ENCODE data around the gene SPEG. TPM values are rescaled to one million over a fixed set of nuclear protein-coding genes. Genes with fewer than 3 reads are reported as not detected.

The SPEG gene
- total RNA-seq, 1 donor from 2014 or later, result 6.1 TPM

- Mint-ChIP-seq H3K27ac (ENCODE audit: unreplicated experiment) (peak overlapping the region; percentile 78), H3K9me3 (ENCODE audit: unreplicated experiment) (no peaks in the 10 kb centered on the region), H3K4me1 (ENCODE audit: unreplicated experiment) (peaks cover 18% of the 10 kb centered on the region), H3K4me3 (ENCODE audit: unreplicated experiment) (no peak overlapping the region), H3K27me3 (ENCODE audit: unreplicated experiment) (peaks cover 31% of the 10 kb centered on the region), H3K36me3 (ENCODE audit: low read depth, unreplicated experiment) (peaks cover 4% of the 10 kb centered on the region)
- TF ChIP-seq, protein P1, sequence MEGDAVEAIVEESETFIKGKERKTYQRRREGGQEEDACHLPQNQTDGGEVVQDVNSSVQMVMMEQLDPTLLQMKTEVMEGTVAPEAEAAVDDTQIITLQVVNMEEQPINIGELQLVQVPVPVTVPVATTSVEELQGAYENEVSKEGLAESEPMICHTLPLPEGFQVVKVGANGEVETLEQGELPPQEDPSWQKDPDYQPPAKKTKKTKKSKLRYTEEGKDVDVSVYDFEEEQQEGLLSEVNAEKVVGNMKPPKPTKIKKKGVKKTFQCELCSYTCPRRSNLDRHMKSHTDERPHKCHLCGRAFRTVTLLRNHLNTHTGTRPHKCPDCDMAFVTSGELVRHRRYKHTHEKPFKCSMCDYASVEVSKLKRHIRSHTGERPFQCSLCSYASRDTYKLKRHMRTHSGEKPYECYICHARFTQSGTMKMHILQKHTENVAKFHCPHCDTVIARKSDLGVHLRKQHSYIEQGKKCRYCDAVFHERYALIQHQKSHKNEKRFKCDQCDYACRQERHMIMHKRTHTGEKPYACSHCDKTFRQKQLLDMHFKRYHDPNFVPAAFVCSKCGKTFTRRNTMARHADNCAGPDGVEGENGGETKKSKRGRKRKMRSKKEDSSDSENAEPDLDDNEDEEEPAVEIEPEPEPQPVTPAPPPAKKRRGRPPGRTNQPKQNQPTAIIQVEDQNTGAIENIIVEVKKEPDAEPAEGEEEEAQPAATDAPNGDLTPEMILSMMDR (IDR thresholded peaks at IDR 0.05; ENCODE audit: unreplicated experiment), result no peak
- DNase-seq (ENCODE audit: low spot score), result no peak
Measured at GRCh38 chr2:219494952-219495530, 60.4 kb downstream of the SPEG start.

- H3K4me1 Mint-ChIP-seq (ENCODE audit: unreplicated experiment), result peaks cover 23% of the 10 kb centered on the region
- peak; percentile 79 for DNase-seq (ENCODE audit: low spot score)
- peaks cover 4% of the 10 kb centered on the region for H3K36me3 Mint-ChIP-seq (ENCODE audit: low read depth, unreplicated experiment)
- H3K27ac Mint-ChIP-seq (ENCODE audit: unreplicated experiment), result no peak overlapping the region
- TF ChIP-seq, protein P1 (IDR thresholded peaks at IDR 0.05; ENCODE audit: unreplicated experiment), result peak; percentile 82
- no peaks in the 10 kb centered on the region for H3K9me3 Mint-ChIP-seq (ENCODE audit: unreplicated experiment)
- no peak overlapping the region for H3K4me3 Mint-ChIP-seq (ENCODE audit: unreplicated experiment)
- H3K27me3 Mint-ChIP-seq (ENCODE audit: unreplicated experiment), result peaks cover 31% of the 10 kb centered on the region
Measured at GRCh38 chr2:219495531-219496122, 61.0 kb downstream of the SPEG start.

GRCh38 chr2:219496247-219496824 is 61.7 kb downstream of the SPEG start:
- H3K27ac Mint-ChIP-seq (ENCODE audit: unreplicated experiment), result no peak overlapping the region
- H3K4me1 Mint-ChIP-seq (ENCODE audit: unreplicated experiment), result peaks cover 30% of the 10 kb centered on the region
- no peaks in the 10 kb centered on the region for H3K9me3 Mint-ChIP-seq (ENCODE audit: unreplicated experiment)
- TF ChIP-seq, protein P1 (IDR thresholded peaks at IDR 0.05; ENCODE audit: unreplicated experiment), result no peak
- peaks cover 4% of the 10 kb centered on the region for H3K36me3 Mint-ChIP-seq (ENCODE audit: low read depth, unreplicated experiment)
- peaks cover 31% of the 10 kb centered on the region for H3K27me3 Mint-ChIP-seq (ENCODE audit: unreplicated experiment)
- DNase-seq (ENCODE audit: low spot score), result no peak
- no peak overlapping the region for H3K4me3 Mint-ChIP-seq (ENCODE audit: unreplicated experiment)

GRCh38 chr2:219496825-219497494 is 62.3 kb downstream of the SPEG start:
- Mint-ChIP-seq H3K36me3 (ENCODE audit: low read depth, unreplicated experiment) (peaks cover 4% of the 10 kb centered on the region), H3K27me3 (ENCODE audit: unreplicated experiment) (peaks cover 30% of the 10 kb centered on the region), H3K4me1 (ENCODE audit: unreplicated experiment) (peaks cover 36% of the 10 kb centered on the region), H3K4me3 (ENCODE audit: unreplicated experiment) (peak overlapping the region; percentile 65), H3K9me3 (ENCODE audit: unreplicated experiment) (no peaks in the 10 kb centered on the region), H3K27ac (ENCODE audit: unreplicated experiment) (no peak overlapping the region)
- TF ChIP-seq, protein P1 (IDR thresholded peaks at IDR 0.05; ENCODE audit: unreplicated experiment), result no peak
- no peak for DNase-seq (ENCODE audit: low spot score)

Data from endothelial cell (in vitro differentiated cells).